ENCODE data around the gene H2AZ2.
"Not testable (repeated sequence)": the region's sequence is repeated elsewhere in the genome, so short reads cannot be mapped to it uniquely, and the experiment has no call there.

The H2AZ2 gene

DNA sequence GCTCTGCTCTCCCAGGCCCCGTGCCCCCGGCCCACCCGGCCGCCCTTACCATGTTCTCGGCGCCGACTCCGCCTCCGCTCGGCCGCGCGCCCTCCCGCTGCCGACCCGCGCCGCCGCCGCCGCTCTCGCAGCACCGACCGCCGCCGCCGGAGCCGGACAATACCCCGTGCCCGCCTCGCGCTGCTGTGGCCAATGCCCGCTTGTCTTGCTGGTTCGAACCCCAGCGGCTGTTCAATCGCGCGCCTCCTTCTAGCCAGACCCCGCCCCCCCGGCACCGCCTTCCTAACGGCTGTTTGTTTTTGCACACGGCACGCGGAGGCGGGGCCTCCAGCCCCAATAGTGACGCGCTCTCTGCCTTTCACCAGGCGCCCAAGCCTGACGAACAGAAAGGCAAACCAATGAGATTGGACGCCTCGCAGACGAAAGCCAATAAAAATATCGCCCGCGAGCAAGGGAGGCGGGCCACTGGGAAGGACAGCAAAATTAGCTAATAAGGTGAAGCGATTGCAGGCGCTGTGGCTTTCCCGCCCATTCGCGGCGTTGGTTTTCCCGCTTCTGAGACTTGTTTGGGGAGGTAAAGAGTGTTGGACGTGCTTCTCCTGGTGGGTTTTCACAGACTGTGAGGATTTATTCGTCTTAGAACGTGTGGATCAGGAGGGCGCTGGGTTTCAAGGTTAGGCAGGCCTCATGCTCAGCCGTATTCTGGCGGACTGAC, at the start of gene H2AZ2:
TSS of gene H2AZ2 (minus strand) at position 168 of the 715 bp plus-strand sequence. CDS start at position 52, 116 bp downstream.
- peak; percentile 100 for DNase-seq

DNA sequence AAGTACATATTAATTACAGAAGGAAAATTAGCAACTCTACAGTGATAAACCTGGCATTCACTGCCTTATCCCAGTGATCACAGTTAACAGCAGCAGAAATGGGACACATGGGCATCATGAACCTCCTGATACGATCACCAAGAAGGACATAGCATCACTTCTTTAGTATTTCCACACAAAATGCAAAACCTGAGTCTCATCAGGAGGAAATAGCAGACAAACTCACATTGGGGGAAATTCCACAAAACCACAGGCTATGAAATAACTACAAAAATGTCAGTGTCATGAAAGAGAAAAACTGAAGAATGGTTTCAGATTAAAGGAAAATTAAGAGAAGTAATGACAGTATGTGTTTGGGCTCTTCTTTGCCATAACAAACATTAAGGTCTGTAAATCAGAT, 49.4 kb upstream of the H2AZ2 start:
- DNase-seq, result no peak

DNA sequence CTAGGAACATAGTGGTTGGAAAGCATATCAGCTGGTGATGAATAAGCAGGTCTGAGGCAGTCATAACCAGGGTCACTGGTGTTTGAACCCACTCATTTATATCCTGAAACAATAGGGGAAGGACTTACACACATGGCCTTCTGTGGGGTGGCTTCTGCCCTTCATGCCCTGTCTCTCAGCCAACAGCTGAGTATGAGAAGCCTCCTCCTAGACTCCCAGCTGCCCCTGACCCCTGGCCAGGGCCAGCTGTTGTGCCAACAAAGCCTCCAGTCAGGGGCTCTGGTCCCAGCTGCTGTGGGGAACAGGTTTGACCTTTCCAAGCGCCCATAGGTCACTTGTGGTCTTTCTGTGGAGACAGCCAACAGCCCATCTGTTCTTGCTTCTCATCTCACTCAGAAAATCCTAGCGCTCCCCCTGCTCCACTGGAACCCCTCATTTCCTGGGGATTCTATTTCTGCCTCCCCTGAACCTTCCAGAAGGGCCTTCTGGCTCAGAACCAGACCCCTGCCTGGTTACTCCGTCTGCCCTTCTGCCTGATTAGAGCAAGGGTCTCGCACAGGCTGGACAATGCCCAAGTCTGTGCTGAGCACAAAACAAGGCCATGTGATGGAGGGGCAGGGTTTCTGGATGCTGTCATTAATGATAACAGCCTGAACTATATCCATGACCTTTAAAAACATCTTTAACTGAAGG, 47.1 kb upstream of the H2AZ2 start:
- no peak for DNase-seq

DNA sequence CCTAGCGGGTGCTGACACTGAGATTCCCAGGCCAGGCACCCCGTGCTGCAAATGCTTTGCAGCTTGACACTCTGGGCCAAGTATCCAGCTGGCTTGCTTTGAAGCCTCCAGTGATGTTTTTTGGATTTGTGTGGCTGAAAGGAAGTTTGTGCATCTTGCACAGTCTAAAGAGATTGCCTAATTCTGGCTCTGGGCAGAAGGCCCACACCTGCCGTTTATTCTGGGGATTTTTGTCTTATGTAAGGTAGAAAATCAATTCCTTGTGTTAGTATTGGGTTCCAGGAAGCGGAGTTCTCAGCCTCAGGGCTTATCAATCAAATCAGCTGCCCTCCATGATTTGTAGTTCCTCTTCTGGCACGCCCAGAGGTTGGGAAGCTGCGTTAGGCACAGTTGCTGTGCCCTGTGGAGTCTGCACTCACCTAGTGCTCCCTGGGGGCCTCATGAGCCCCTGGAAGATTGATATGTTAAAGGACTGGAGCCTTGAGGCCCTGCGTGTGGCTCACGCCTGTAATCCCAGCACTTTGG, 45.9 kb upstream of the H2AZ2 start:
- no peak for DNase-seq

DNA sequence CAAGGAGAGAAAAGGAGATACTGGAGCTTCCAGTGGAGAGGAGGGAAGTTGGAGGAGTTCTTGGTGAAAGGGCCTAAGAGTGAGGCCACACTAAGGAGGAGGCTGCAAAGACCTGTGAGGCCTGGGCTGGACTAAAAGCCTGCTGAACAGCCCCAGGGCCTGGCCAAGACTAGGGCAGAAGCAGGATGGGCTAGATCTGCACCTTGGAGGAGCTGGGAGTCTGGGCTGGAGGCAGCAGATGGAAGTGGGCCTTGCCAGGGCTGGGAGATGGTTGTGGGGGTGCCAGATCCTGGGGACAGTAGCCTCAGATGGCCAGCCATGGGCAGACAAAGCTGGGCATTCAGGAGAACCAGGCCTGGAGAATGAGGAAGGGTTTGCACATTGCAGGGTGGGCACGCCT, 43.9 kb upstream of the H2AZ2 start:
- DNase-seq, result no peak

DNA sequence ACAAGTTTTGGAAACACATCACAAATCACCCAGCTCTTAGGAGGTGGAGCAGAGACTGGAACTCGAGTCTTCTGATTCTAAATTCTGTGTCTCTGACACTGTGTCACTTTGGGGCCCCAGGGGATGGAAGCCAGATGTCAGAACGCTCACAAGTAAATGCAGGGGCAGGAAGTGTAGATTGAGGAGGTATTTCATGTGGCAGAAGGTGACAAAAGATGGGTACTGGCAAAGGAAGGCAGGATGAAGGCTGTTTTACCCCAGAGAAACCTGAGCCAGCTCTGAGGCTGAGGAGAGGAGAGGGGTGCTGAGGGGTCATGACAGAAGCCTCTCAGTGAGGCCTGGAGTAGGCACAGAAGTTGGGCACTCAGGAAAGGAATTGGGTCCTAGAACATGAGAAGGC, 43.5 kb upstream of the H2AZ2 start:
- no peak for DNase-seq

DNA sequence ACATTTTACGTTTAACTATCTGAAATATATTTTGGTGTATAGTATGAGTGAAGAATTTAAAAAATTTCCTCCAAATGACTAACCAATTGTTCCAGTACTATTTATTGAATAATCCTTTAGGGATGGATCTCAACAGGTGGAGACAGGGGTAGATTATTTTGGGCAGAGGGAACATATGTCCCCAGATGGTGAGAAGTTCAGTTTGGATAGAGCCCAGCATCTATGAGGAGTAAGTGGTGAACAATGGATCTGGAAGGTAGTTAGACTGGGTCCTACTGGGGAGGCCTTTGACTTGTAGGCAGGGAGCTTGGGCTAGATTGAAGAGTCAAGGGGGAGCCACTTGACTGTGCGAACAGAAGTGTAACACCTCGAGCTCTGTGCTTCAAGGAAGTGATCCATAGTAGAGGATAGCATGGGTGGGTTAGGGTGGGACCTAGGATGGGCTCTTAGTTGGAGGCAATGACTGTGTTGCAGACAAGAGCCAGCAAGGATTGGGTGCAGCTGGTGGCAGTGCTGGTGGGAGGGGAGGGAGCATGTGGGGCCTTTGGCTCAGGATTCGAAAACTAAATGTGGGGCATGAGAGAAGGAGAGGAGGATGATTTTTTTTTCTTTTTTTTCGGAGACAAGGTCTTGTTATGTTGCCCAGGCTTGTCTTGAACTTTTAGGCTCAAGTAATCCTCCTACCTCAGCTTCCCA, 41.3 kb upstream of the H2AZ2 start:
- DNase-seq, result no peak

DNA sequence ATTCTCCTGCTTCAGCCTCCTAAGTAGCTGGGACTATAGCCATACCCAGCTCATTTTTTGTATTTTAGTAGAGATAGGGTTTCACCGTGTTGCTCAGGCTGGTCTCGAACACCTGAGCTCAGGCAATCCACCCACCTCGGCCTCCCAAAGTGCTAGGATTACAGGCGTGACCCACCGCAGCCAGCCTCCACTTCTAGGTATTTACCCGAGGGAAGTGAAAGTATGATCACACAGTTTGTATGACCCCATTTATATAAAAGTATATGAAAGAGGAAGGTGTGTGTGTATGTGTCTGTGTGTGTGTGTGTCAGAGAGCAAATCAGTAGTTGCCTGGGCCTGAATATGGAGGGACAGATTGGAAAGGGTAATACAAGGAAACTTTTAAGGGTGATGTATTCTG, 39.4 kb upstream of the H2AZ2 start:
- DNase-seq, result no peak

DNA sequence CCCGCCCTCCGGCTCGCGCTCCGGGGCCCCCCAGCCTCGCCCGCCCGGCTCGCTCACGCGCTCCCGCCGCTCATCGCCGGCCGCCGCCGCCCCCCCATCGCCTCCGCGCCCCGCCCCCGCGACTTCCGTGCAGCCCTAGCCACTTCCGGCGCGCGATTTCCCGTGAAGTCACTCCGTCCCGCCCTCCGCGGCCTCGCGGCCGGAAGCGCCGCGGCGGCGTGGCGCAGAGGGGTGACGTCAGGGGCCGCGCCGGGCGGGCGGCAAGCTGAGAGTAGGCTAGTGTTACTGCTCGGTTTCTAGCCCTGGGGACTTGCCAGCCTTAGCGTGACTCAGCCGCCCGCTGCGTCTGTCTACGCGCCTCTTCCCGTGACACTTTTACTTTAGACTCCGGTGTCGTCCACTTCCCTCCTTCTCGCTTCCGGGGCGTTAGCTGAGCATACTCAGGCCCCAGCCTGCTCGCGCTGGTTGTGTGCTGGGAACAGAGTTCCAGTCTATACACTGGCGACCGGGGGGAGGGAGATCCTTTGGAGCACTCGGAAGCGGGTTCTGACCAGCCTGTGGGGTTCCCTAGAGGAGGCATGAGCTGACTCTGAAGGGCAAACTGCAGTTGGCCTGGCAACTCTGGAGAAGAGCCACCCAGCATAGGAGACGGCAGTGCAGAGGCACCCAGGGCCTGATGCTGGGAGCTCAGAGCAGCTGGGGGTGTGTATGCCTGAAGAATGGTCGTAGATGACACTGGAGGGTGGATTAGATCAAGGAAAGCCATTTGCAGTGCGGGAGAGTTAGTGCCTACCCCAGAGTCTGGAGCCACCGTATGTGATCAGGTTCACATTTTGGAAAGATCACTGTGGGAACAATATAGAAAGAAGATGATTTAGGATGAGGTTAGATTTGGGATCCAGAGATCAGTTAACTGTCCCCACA, 37.8 kb upstream of the H2AZ2 start, which contains the start of gene PURB:
TSS of gene PURB (minus strand) at position 137 of the 924 bp plus-strand sequence. CDS start 182 bp downstream, outside the sequence.
- peak; percentile 95 for DNase-seq

DNA sequence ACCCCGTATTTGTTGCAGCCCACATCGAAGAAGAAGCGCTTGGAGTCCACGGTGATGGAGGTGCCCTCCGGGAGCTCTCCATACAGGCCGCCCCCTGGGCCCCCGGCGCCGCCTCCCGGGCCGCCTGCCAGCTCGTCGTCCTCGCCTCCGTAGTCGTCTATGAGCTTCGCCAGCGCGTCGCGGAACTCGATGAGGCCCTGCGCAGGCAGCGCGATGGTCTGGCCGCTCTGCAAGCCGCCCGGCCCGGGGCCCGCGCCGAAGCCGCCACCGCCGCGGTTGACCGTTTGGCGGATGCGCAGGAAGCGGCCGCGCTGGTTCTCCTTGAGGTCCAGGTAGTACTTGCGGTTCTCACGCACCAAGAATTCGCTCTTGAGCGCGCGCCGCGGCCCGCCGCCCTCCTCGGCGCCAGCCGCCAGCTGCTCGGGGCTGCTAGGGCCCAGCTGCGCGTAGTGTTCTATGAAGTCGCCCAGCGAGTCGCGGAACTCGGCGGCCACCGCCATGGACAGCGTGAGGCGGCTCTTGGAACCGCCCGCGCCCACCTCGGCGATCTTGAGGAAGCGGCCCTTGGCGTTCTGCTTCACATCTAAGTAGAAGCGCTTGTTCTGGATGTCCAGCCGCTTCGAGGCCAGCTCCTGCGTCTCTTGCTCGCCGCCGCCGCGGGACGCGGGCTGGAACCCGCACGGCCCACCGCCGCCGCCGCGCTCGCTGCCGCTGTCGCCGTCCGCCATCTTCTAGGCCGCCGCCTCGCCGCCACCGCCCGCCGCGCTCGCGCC, 36.9 kb upstream of the H2AZ2 start:
- peak; percentile 36 for DNase-seq

DNA sequence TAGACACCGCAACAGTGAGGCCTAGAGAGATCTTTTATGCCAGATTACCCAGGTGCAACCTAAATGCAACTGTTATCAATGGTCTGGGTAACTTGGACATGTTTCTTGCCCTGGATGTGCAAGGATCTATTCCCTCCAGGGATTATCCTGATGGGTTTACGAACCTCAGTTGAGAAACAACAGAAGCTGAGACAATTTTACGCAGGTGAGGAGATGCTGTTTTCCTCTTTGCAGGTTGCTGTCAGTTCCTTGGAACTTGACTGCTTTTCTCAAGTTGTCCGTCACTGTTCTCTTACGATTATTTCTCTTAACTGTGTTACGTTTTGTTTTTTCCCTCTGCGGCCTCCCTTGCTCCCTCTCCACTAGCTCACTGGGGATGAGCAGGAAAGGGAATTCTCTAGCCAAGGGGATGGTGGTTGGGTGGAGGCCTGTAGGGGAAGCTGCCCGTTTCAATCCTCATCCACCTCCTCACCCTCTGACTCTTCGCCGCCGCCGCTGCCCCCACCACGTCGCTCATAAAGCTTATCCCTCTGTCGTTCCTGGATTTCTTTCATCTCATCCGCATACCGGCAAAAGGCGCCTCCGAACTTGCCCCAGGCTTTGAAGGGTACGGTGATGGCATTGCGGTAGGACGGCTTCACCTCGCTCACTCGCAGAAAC, 36.2 kb upstream of the H2AZ2 start:
- DNase-seq, result no peak

DNA sequence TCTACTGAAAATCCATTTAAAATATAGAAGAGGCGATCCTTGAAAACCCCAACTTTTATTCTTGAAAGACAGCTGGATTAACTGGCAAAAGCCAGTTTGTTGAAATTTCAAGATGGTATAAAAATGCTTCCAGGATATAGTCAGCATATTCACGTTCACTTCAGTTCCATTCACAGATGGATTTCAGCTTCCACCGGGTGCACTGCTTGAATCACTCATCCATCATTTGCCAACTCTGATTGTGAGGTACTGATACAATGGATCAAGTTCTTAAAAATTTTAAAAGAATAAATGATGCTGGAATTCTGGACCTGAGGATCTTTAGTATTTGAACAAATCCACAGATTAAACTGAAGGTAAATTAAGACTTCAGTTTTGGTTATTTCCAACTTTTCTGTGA, 35.0 kb upstream of the H2AZ2 start:
- DNase-seq, result no peak

DNA sequence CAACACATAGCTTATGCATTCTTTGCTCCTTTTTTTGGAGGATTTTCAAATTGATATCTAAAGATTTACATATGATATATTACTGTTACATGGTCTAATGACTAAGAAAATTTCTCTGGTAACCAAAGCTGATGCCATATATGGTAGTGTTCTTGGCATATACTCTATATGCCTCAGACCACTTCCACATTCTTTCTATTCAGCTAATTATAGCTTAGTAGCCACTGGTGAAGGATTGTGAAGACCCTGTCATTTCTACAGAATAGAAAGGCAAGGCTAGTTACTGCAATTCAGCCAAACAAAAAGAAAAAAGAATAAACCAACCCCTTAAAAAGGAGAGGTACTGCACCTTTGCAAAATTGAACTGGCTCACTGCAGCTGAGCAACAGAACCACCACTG, 33.7 kb upstream of the H2AZ2 start:
- DNase-seq, result no peak

DNA sequence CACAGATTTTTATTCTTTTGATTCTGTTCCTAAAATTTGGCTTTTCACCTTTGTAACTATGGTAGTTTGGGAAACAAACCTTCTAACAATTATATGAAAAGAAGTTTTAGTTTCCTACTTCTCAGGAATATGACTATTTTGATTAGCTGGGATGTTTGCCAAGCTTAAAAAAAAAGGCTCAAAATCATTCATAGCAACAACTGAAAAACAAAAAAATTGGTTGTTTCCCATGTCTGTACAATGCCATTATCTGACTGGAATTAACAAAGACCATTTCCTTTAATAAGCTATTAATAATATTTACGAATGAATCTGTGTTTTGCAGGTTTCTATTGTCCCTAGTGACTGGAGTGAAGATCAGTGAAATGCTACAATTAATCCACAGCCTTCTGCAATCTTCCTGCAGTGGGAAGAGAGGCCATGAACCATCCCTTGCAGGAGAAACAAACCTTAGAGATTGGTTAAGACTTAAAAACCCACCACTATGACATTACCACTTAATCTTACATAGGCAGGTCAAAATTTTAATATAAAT, 33.2 kb upstream of the H2AZ2 start:
- no peak for DNase-seq

DNA sequence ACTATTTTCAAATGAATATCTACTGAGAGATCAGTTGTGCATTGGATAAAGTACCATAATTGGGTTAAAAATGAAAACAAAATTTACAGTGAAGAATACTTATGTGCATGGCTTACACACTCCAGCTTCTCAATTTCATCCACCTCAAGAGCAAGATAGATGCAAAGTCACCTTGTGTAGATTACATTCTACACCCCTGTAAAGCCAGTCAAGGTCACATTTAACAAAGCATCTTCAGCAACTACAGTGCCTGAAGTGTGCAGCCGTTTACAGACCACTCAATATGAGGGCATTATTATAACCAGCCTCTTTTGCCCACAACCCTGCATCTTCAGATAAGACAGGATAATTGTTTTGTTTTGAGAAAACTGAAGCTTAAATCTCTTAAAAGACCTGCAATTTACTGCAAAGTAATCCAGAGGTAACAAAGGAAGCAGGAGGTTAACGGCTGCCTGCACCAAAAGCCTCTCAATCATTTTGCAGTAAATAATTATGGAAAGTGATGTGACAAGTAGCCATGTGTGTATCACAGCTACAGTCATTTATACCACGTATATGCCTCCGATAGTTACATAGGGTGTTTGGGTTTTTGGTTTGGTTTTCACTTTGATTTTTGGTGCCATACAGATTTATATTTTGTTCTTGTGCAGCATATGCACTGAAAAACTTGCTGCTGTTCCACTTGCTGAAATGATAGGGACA, 32.6 kb upstream of the H2AZ2 start:
- no peak for DNase-seq

DNA sequence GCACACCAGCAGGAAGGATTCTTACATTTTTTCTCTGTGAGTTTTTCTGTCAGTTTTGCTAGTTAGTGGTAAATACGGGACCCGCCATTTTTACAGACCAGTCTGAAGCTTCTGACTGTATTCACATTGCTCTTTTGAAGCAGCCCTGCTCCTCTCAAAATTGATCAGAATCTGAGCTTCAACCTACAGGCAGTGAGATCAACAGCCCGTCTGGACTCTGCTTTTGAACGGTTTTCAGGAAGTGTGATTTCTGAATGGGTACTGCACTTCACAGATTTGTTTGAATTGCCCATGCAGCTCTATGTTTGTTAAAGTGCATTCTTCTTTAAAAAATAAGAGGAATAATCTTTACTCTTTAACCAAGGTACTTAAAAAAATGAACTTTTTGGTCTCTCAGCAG, 28.5 kb upstream of the H2AZ2 start:
- no peak for DNase-seq

DNA sequence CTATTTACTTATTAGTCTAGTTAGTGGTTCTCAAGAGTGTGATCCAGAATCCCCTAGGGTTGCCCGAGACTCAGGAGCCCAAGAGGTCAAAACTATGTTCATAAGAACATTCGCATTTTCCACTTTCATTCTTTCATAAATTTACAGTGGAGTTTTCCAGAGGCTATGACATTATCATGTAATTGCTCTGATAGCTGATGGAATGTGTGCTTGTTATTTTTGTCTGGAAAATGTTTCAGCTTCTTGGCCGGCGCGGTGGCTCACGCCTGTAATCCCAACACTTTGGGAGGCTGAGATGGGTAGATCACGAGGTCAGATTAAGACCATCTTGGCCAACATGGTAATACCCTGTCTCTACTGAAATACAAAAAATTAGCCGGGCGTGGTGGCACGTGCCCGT, 27.4 kb upstream of the H2AZ2 start:
- no peak for DNase-seq

DNA sequence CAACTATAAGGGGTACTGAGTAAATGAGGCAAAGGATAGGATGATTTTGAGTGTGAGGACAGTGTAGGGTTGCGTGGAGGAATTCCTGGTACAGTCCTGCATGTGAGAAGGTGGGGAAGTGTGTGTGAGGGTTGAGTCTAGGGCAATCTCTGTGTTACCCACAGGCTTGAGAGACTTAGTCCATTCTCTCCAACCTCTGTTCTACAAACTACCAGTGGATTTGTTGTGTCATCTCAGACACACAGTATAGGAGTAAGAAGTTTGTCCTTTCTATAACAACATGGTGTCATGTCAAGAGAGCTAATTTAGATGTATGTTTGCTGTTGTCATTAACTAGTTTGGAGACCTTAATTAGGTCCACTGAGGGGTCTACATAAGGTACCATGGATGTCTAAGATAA, 24.9 kb upstream of the H2AZ2 start:
- DNase-seq, result no peak

DNA sequence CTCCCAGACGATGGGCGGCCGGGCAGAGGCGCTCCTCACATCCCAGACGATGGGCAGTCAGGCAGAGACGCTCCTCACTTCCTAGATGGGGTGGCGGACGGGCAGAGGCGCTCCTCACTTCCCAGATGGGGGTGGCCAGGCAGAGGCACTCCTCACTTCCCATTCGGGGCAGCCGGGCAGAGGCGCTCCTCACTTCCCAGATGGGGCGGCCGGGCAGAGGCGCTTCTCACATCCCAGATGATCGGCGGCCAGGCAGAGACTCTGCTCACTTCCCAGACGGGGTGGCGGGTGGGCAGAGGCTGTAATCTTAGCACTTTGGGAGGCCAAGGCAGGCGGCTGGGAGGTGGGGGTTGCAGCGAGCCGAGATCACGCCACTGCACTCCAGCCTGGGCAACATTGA, 24.0 kb upstream of the H2AZ2 start:
- DNase-seq, result not testable (repeated sequence)

DNA sequence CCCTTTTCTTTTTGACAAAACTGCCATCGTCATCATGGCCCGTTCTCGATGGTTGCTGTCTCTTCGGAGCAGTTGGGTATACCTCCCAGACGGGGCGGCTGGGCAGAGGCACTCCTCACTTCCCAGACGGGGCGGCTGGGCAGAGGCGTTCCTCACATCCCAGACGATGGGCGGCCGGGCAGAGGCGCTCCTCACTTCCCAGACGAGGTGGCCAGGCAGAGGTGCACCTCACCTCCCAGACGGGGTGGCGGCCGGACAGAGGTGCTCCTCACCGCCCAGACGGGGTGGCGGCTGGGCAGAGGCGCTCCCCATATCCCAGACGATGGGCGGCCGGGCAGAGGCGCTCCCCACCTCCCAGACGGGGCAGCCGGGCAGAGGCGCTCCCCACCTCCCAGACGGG, 22.9 kb upstream of the H2AZ2 start:
- not testable (repeated sequence) for DNase-seq

All from NCI-H345 (cell line).